H9 (cell line): ENCODE measurements around the gene IDE. TPM values are rescaled to one million over a fixed set of nuclear protein-coding genes. Genes with fewer than 3 reads are reported as not detected.

ENCODE experiments used
- DNase-seq: peaks from one replicate; pipeline ENCODE4 v3.0.0-alpha.2; 2017
- H2AFZ ChIP-seq: one replicate; pipeline ENCODE4 v1.6.1; 2013; ENCODE audit warnings: mild to moderate bottlenecking, low read length, control low read depth, moderate library complexity
- H2AK5ac ChIP-seq: 2 replicates; pipeline ENCODE4 v1.6.1; 2013; ENCODE audit warnings: low read length, control low read depth, mixed read lengths; ENCODE audit not compliant: insufficient read length
- H2BK120ac ChIP-seq: one replicate; pipeline ENCODE4 v1.6.1; 2013; ENCODE audit warnings: low read depth, mild to moderate bottlenecking, low read length, control low read depth, inconsistent platforms; ENCODE audit not compliant: poor library complexity, severe bottlenecking
- H2BK12ac ChIP-seq: 2 replicates; pipeline ENCODE4 v1.6.1; 2013; ENCODE audit warnings: low read length, control low read depth, mixed read lengths, low read depth; ENCODE audit not compliant: insufficient read length
- H2BK15ac ChIP-seq: 2 replicates; pipeline ENCODE4 v1.6.1; 2013; ENCODE audit warnings: low read depth, low read length, control low read depth
- H2BK20ac ChIP-seq: one replicate; pipeline ENCODE4 v1.6.1; 2013; ENCODE audit warnings: low read depth, mild to moderate bottlenecking, low read length, control low read depth, inconsistent platforms; ENCODE audit not compliant: poor library complexity, severe bottlenecking
- H2BK5ac ChIP-seq: 2 replicates; pipeline ENCODE4 v1.6.1; 2013; ENCODE audit warnings: low read length, control low read depth, mixed read lengths; ENCODE audit not compliant: insufficient read length
- H3K14ac ChIP-seq: 2 replicates; pipeline ENCODE4 v1.6.1; 2013; ENCODE audit warnings: low read length, control low read depth; ENCODE audit not compliant: insufficient read depth
- H3K18ac ChIP-seq: 2 replicates; pipeline ENCODE4 v1.6.1; 2013; ENCODE audit warnings: low read depth, mild to moderate bottlenecking, mixed read lengths, low read length, control low read depth; ENCODE audit not compliant: insufficient read length
- H3K23ac ChIP-seq: 2 replicates; pipeline ENCODE4 v1.6.1; 2013; ENCODE audit warnings: low read length, control low read depth, mixed read lengths, low read depth; ENCODE audit not compliant: insufficient read length
- H3K23me2 ChIP-seq: 2 replicates; pipeline ENCODE4 v1.6.1; 2013; ENCODE audit warnings: low read depth, mild to moderate bottlenecking, mixed read lengths, low read length, control low read depth; ENCODE audit not compliant: insufficient read length, poor library complexity, severe bottlenecking
- H3K27ac ChIP-seq: 2 replicates; pipeline ENCODE4 v1.5.1; 2013; ENCODE audit warnings: low read length, control low read depth, mixed read lengths, low read depth; ENCODE audit not compliant: insufficient read length
- H3K27me3 ChIP-seq: 2 replicates; pipeline ENCODE4 v1.6.1; 2013; ENCODE audit warnings: low read length, control low read depth, inconsistent platforms; ENCODE audit not compliant: insufficient read depth
- H3K4ac ChIP-seq: 2 replicates; pipeline ENCODE4 v1.6.1; 2013; ENCODE audit warnings: low read depth, mild to moderate bottlenecking, control low read depth, inconsistent platforms, low read length, moderate library complexity
- H3K4me1 ChIP-seq: 2 replicates; pipeline ENCODE4 v1.6.1; 2013; ENCODE audit warnings: low read length, control low read depth, inconsistent platforms; ENCODE audit not compliant: insufficient read depth
- H3K4me2 ChIP-seq: 2 replicates; pipeline ENCODE4 v1.6.1; 2013; ENCODE audit warnings: low read length, control low read depth, mixed read lengths; ENCODE audit not compliant: insufficient read length, insufficient read depth
- H3K56ac ChIP-seq: 2 replicates; pipeline ENCODE4 v1.6.1; 2013; ENCODE audit warnings: low read depth, mild to moderate bottlenecking, mixed read lengths, low read length, control low read depth; ENCODE audit not compliant: insufficient read length
- H3K79me1 ChIP-seq: 2 replicates; pipeline ENCODE4 v1.6.1; 2013; ENCODE audit warnings: low read depth, mild to moderate bottlenecking, moderate library complexity, low read length, control low read depth, inconsistent platforms; ENCODE audit not compliant: insufficient read depth, poor library complexity, severe bottlenecking
- H3K79me2 ChIP-seq: 2 replicates; pipeline ENCODE4 v1.6.1; 2013; ENCODE audit warnings: low read length, control low read depth, inconsistent platforms; ENCODE audit not compliant: insufficient read depth
- H3K9ac ChIP-seq: 2 replicates; pipeline ENCODE4 v1.6.1; 2013; ENCODE audit warnings: low read length, control low read depth, mixed read lengths; ENCODE audit not compliant: insufficient read length; ENCODE audit errors: extremely low read depth
- H3K9me3 ChIP-seq: one replicate; pipeline ENCODE4 v1.6.1; 2013; ENCODE audit warnings: low read depth, low read length, inconsistent platforms; ENCODE audit not compliant: control insufficient read depth
- H3T11ph ChIP-seq: one replicate; pipeline ENCODE4 v1.6.1; 2013; ENCODE audit warnings: mild to moderate bottlenecking, low read length, control low read depth, inconsistent platforms
- H4K20me1 ChIP-seq: one replicate; pipeline ENCODE4 v1.6.1; 2013; ENCODE audit not compliant: control insufficient read depth, insufficient read length, insufficient read depth
- H4K5ac ChIP-seq: 2 replicates; pipeline ENCODE4 v1.6.1; 2013; ENCODE audit warnings: low read depth, mild to moderate bottlenecking, mixed read lengths, low read length, control low read depth; ENCODE audit not compliant: insufficient read length
- H4K8ac ChIP-seq: replicated peaks from 2 replicates; pipeline ENCODE4 v1.6.1; 2013; ENCODE audit warnings: low read length, control low read depth, mixed read lengths, low read depth; ENCODE audit not compliant: insufficient read length
- H4K91ac ChIP-seq: 2 replicates; pipeline ENCODE4 v1.6.1; 2013; ENCODE audit warnings: low read depth, mild to moderate bottlenecking, moderate library complexity, mixed read lengths, low read length, control low read depth; ENCODE audit not compliant: insufficient read length
- H3K27ac Mint-ChIP-seq, 3 experiments: 2 replicates in 2 of 3; 3 replicates in 1 of 3; pipeline ENCODE4 v1.8.0; 2020 to 2021; ENCODE audit warnings: mixed read lengths in 3 of 3, mild to moderate bottlenecking in 1 of 3, moderate library complexity in 1 of 3
- H3K27me3 Mint-ChIP-seq: 2 replicates; pipeline ENCODE4 v1.8.0; 2021; ENCODE audit warnings: low read depth, mild to moderate bottlenecking, moderate library complexity, mixed read lengths
- H3K36me3 Mint-ChIP-seq, 3 experiments: 2 replicates in 2 of 3; 3 replicates in 1 of 3; pipeline ENCODE4 v1.8.0; 2020 to 2021; ENCODE audit warnings: low read depth in 3 of 3, mixed read lengths in 3 of 3; ENCODE audit not compliant: insufficient read depth in 1 of 3
- H3K4me1 Mint-ChIP-seq, 2 experiments: 2 replicates each; pipeline ENCODE4 v1.8.0; 2020; ENCODE audit warnings: mixed read lengths in 2 of 2
- H3K4me3 Mint-ChIP-seq, 2 experiments: 2 replicates in 1 of 2; 3 replicates in 1 of 2; pipeline ENCODE4 v1.8.0; 2020 to 2021; ENCODE audit warnings: mild to moderate bottlenecking in 2 of 2, mixed read lengths in 2 of 2, moderate library complexity in 1 of 2
- H3K9me3 Mint-ChIP-seq, 2 experiments: 2 replicates in 1 of 2; 3 replicates in 1 of 2; pipeline ENCODE4 v1.8.0; 2020; ENCODE audit warnings: mild to moderate bottlenecking in 2 of 2, mixed read lengths in 2 of 2, moderate library complexity in 1 of 2
- CTCF ChIP-seq: fragments of 200-600 bp; sonication (generic); conservative IDR thresholded peaks from 3 replicates; pipeline ENCODE4 v1.8.0; 2021; ENCODE audit warnings: antibody characterized with exemption, mild to moderate bottlenecking
- WGBS: extraction: QIAGEN DNeasy Blood & Tissue Kit; methylation state at CpG from one replicate; pipeline ENCODE4 v1.1.7; 2013; ENCODE audit warnings: missing lambda C conversion rate, low lambda C conversion rate, mixed read lengths; ENCODE audit not compliant: insufficient read length; ENCODE audit errors: extremely low coverage; 5-methylcytosine and 5-hydroxymethylcytosine counted together
- total RNA-seq: library from RNA; stranded (reverse); gene quantifications from 2 replicates; pipeline ENCODE4 v1.2.1, GENCODE V29; 2021

IDE gene
- total RNA-seq, 1 experiment from 2014 or later, result 48.9 TPM

DNA sequence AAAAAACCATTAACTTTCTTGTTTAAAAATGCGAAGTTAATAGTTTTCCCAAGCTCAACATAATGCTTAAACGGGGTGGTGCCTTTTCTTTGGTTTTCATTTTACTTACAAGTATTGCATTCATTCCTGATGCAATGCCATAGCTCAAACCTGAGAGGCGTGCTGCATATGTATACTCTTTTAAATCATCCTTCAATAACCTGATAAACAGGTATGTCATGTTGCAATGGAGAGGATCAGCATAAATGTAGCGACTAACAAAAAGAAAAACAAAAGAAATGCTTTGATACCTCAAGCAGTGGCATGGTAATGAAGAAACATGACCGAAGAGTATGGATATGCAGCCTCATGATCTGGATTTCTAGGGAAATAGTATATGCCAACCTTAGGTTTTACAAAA, 95.4 kb downstream of the IDE start:
- peaks cover 5 to 32% (median 11%) of the 10 kb centered on the region in 3 experiments; a peak in 6 of 7 replicates for H3K36me3 Mint-ChIP-seq
- no peaks in the 10 kb centered on the region for H3K79me2 ChIP-seq
- H2AK5ac ChIP-seq, result no peak overlapping the region
- no peaks in the 10 kb centered on the region for H3K27me3 ChIP-seq
- H3K27me3 Mint-ChIP-seq, result no peaks in the 10 kb centered on the region
- H3K4ac ChIP-seq, result no peak overlapping the region
- H4K20me1 ChIP-seq, result no peaks in the 10 kb centered on the region
- H3K56ac ChIP-seq, result no peak overlapping the region
- no peaks in the 10 kb centered on the region for H3K79me1 ChIP-seq
- H3K4me1 Mint-ChIP-seq, result no peaks in the 10 kb centered on the region
- no CpG with 5 or more reads among the region's 5 CpGs for WGBS
- no peak overlapping the region for H3K9ac ChIP-seq
- no peak overlapping the region for H3K27ac Mint-ChIP-seq
- H3K9me3 Mint-ChIP-seq, result no peaks in the 10 kb centered on the region
- no peak for DNase-seq
- H4K5ac ChIP-seq, result no peak overlapping the region
- no peak overlapping the region for H2BK15ac ChIP-seq
- no peaks in the 10 kb centered on the region for H3K9me3 ChIP-seq
- H3K23ac ChIP-seq, result no peak overlapping the region
- H2AFZ ChIP-seq, result no peak overlapping the region
- no peak for TF ChIP-seq CTCF
- no peak overlapping the region for H3K14ac ChIP-seq
- H3K27ac ChIP-seq, result no peak overlapping the region
- no peak overlapping the region for H3K18ac ChIP-seq
- no peak overlapping the region for H2BK120ac ChIP-seq
- no peak overlapping the region for H3T11ph ChIP-seq
- no peak overlapping the region for H2BK12ac ChIP-seq
- no peak overlapping the region for H3K4me2 ChIP-seq
- no peaks in the 10 kb centered on the region for H3K4me1 ChIP-seq
- no peak overlapping the region for H2BK5ac ChIP-seq
- H4K91ac ChIP-seq, result no peak overlapping the region
- H2BK20ac ChIP-seq, result no peak overlapping the region
- no peaks in the 10 kb centered on the region for H3K23me2 ChIP-seq
- H4K8ac ChIP-seq, result no peak overlapping the region
- H3K4me3 Mint-ChIP-seq, result no peak overlapping the region
